Mesendoderm (in vitro differentiated cells): ENCODE results near the gene COL2A1.

Source experiments
- DNase-seq: peaks from one replicate; pipeline ENCODE4 v3.0.0; 2013
- H2AK5ac ChIP-seq: 2 replicates; pipeline ENCODE4 v1.6.1; 2013; ENCODE audit warnings: low read length, inconsistent platforms
- H2BK120ac ChIP-seq: 2 replicates; pipeline ENCODE4 v1.6.1; 2013; ENCODE audit warnings: low read depth, mild to moderate bottlenecking, low read length, moderate library complexity, mixed read lengths
- H2BK15ac ChIP-seq: replicated peaks from 2 replicates; pipeline ENCODE4 v1.6.1; 2013; ENCODE audit warnings: low read depth, mild to moderate bottlenecking, moderate library complexity
- H2BK5ac ChIP-seq: 2 replicates; pipeline ENCODE4 v1.6.1; 2013; ENCODE audit warnings: low read length, inconsistent platforms
- H3K18ac ChIP-seq: 2 replicates; pipeline ENCODE4 v1.6.1; 2013; ENCODE audit warnings: mild to moderate bottlenecking, low read length, mixed read lengths
- H3K23ac ChIP-seq: one replicate; pipeline ENCODE4 v1.6.1; 2013; ENCODE audit warnings: low read length
- H3K27ac ChIP-seq: 2 replicates; pipeline ENCODE4 v1.5.1; 2013; ENCODE audit warnings: low read depth, mild to moderate bottlenecking, inconsistent platforms, low read length, moderate library complexity
- H3K27me3 ChIP-seq: 2 replicates; pipeline ENCODE4 v1.6.1; 2013; ENCODE audit warnings: low read length, control low read depth, mild to moderate bottlenecking, inconsistent platforms; ENCODE audit not compliant: insufficient read depth, poor library complexity
- H3K36me3 ChIP-seq: 2 replicates; pipeline ENCODE4 v1.6.1; 2013; ENCODE audit warnings: low read length, inconsistent platforms; ENCODE audit not compliant: control insufficient read depth, insufficient read depth
- H3K4ac ChIP-seq: one replicate; pipeline ENCODE4 v1.6.1; 2013; ENCODE audit warnings: low read depth, mild to moderate bottlenecking, low read length, moderate library complexity
- H3K4me1 ChIP-seq: 2 replicates; pipeline ENCODE4 v1.6.1; 2013; ENCODE audit warnings: low read depth, low read length, inconsistent platforms; ENCODE audit not compliant: control insufficient read depth
- H3K4me2 ChIP-seq: 2 replicates; pipeline ENCODE4 v1.6.1; 2013; ENCODE audit warnings: low read length
- H3K4me3 ChIP-seq: 2 replicates; pipeline ENCODE4 v1.5.1; 2013; ENCODE audit warnings: mild to moderate bottlenecking, low read length
- H3K56ac ChIP-seq: one replicate; pipeline ENCODE4 v1.6.1; 2013; ENCODE audit warnings: low read length
- H3K79me1 ChIP-seq: 2 replicates; pipeline ENCODE4 v1.6.1; 2013; ENCODE audit warnings: low read length, inconsistent platforms
- H3K79me2 ChIP-seq: 2 replicates; pipeline ENCODE4 v1.6.1; 2013; ENCODE audit warnings: mild to moderate bottlenecking, low read length; ENCODE audit not compliant: control insufficient read depth, insufficient read depth
- H3K9ac ChIP-seq: 2 replicates; pipeline ENCODE4 v1.6.1; 2013; ENCODE audit warnings: low read length, inconsistent platforms
- H4K5ac ChIP-seq: one replicate; pipeline ENCODE4 v1.6.1; 2013; ENCODE audit warnings: low read length
- H4K8ac ChIP-seq: one replicate; pipeline ENCODE4 v1.6.1; 2013; ENCODE audit warnings: low read depth, mild to moderate bottlenecking, control low read depth, low read length, moderate library complexity
- WGBS: extraction: QIAGEN DNeasy Blood & Tissue Kit; methylation state at CpG from one replicate; pipeline ENCODE4 v1.1.7; 2013; ENCODE audit warnings: low lambda C conversion rate, missing lambda C conversion rate; ENCODE audit not compliant: insufficient coverage; ENCODE audit errors: extremely low coverage; 5-methylcytosine and 5-hydroxymethylcytosine counted together

COL2A1 gene

DNA sequence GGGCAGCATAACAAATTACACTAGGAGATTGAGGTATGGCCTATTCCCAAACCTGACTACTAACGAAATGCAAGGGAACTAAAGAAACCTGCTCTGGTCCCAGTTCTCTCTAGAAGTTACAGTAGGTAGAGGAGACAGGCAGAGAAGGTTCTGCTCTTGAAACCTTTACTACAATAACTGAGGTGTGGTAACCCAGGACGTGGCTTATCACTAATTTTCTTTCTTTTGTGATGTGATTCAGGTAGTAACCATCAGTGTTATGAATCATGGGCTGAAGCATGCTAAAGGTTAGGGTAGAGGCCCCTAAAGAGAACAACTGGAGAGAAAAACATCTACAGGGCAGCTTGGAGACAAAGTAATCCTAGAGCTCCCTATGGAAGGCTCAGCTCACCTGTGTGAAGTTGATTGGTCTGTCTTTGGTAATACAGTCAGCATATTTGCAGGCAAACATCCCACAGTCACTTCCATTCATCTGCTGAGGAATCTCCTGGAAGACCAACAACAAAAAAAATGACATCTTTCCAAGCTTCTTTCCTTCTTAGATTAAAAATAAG is 41.8 kb upstream of the COL2A1 start:
- H2BK15ac ChIP-seq = no peak overlapping the region
- no peak overlapping the region for H3K23ac ChIP-seq
- no peaks in the 10 kb centered on the region for H3K4me1 ChIP-seq
- no peaks in the 10 kb centered on the region for H3K79me2 ChIP-seq
- H4K5ac ChIP-seq = no peak overlapping the region
- no peak overlapping the region for H3K9ac ChIP-seq
- no peak overlapping the region for H2BK120ac ChIP-seq
- H3K56ac ChIP-seq = no peak overlapping the region
- no CpG with 5 or more reads among the region's 2 CpGs for WGBS
- no peak overlapping the region for H2BK5ac ChIP-seq
- H3K18ac ChIP-seq = no peak overlapping the region
- H3K4me3 ChIP-seq = no peak overlapping the region
- H2AK5ac ChIP-seq = no peak overlapping the region
- no peak overlapping the region for H4K8ac ChIP-seq
- H3K27me3 ChIP-seq = no peaks in the 10 kb centered on the region
- H3K36me3 ChIP-seq = peaks cover 2% of the 10 kb centered on the region
- no peak overlapping the region for H3K27ac ChIP-seq
- no peak overlapping the region for H3K4me2 ChIP-seq
- no peak overlapping the region for H3K4ac ChIP-seq
- no peak for DNase-seq
- H3K79me1 ChIP-seq = no peaks in the 10 kb centered on the region

DNA sequence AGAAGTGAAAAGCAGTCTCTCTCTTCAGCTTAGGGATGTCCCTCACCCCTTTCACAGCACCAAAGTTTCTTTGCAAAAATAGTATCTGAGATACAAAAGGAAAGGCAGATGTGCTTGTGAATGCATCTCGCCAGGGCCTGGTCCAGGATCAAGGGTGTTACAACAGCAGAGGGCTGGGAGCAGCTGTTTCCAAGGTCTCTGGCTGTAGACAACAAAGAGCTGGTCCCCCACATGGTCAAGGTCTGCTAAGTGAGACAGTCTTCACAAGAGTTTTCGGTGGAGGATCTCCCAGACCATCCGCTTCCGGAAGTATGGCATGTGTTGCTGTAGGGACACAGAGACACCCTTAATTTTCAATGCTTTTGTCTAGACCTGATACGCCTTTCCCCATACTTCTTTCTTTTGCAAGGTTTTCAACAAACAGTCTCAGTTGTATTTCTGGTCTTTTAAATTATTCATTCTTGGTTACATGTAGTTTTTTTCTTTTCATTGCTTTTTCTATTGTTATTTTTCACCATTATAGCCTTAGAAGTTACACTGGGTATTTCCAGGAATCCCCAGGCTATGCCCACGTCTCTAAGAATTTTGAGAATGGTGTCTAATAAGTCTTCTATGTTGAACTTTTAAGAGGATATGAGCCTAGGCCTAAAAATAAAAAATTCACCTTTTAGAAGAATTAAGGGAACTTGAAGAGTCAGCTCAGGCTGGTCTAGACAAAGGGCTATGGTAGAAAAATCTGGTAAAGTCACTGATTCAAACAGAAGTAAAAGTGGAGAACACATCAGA is 41.0 kb upstream of the COL2A1 start:
- H3K36me3 ChIP-seq = peaks cover 2% of the 10 kb centered on the region
- no peak overlapping the region for H3K4ac ChIP-seq
- H3K79me2 ChIP-seq = no peaks in the 10 kb centered on the region
- no peak overlapping the region for H3K4me2 ChIP-seq
- H3K56ac ChIP-seq = no peak overlapping the region
- no peak overlapping the region for H2AK5ac ChIP-seq
- DNase-seq = no peak
- no peak overlapping the region for H3K4me3 ChIP-seq
- no peak overlapping the region for H3K27ac ChIP-seq
- no peak overlapping the region for H3K23ac ChIP-seq
- H3K79me1 ChIP-seq = no peaks in the 10 kb centered on the region
- H2BK120ac ChIP-seq = no peak overlapping the region
- H4K5ac ChIP-seq = no peak overlapping the region
- WGBS = no CpG with 5 or more reads among the region's 6 CpGs
- no peak overlapping the region for H3K18ac ChIP-seq
- no peak overlapping the region for H4K8ac ChIP-seq
- H2BK5ac ChIP-seq = no peak overlapping the region
- H3K9ac ChIP-seq = no peak overlapping the region
- no peak overlapping the region for H2BK15ac ChIP-seq
- no peaks in the 10 kb centered on the region for H3K4me1 ChIP-seq
- no peaks in the 10 kb centered on the region for H3K27me3 ChIP-seq

DNA sequence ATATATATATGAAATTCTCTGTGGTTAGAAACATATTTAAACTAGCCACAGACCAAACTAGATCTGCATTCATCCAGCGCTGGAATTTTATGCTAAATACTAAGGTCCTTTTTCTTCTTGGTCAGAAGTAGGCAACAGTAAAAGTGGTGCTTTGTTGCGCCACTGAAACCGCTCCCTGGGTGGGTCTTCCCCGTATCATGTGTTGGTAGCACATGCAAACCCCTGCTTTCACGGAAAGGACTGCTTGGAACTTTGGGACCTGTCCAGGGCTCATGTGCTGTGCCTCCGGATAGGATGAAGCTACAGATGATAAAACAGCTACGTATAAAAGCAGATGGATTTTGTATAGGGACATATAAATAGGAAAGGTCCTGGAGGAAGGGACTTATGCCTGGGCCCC is 40.1 kb upstream of the COL2A1 start:
- Histone ChIP-seq H3K18ac (no peak overlapping the region), H3K4me2 (no peak overlapping the region), H4K8ac (no peak overlapping the region), H3K79me2 (no peaks in the 10 kb centered on the region), H2BK15ac (no peak overlapping the region), H3K56ac (no peak overlapping the region), H3K23ac (no peak overlapping the region), H3K36me3 (peaks cover 2% of the 10 kb centered on the region), H2BK120ac (no peak overlapping the region), H2AK5ac (no peak overlapping the region), H3K4ac (no peak overlapping the region), H3K27ac (no peak overlapping the region), H3K9ac (no peak overlapping the region), H3K79me1 (no peaks in the 10 kb centered on the region), H3K27me3 (no peaks in the 10 kb centered on the region), H3K4me3 (no peak overlapping the region), H4K5ac (no peak overlapping the region), H3K4me1 (no peaks in the 10 kb centered on the region), H2BK5ac (no peak overlapping the region)
- no CpG with 5 or more reads among the region's 7 CpGs for WGBS
- DNase-seq = no peak

DNA sequence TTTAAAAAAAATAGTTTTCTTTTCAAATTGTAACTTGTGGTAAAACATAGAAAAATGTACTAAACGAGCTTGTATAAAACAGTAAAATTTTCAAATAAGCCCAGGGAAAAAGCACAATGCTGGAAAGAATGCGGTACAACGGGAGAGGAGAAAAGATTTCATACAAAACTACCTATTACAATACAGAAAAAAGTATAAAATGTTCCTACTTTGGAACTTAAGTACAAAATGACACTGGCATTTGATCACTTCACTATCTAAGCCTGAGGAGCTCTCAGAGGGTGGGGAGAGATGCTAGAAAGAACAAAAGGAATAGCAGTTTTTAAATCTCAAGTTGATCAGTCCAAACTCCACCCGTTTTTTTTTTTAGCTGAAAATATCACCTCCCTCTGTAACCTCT is 39.5 kb upstream of the COL2A1 start:
- WGBS = no CpG with 5 or more reads among the region's 4 CpGs

DNA sequence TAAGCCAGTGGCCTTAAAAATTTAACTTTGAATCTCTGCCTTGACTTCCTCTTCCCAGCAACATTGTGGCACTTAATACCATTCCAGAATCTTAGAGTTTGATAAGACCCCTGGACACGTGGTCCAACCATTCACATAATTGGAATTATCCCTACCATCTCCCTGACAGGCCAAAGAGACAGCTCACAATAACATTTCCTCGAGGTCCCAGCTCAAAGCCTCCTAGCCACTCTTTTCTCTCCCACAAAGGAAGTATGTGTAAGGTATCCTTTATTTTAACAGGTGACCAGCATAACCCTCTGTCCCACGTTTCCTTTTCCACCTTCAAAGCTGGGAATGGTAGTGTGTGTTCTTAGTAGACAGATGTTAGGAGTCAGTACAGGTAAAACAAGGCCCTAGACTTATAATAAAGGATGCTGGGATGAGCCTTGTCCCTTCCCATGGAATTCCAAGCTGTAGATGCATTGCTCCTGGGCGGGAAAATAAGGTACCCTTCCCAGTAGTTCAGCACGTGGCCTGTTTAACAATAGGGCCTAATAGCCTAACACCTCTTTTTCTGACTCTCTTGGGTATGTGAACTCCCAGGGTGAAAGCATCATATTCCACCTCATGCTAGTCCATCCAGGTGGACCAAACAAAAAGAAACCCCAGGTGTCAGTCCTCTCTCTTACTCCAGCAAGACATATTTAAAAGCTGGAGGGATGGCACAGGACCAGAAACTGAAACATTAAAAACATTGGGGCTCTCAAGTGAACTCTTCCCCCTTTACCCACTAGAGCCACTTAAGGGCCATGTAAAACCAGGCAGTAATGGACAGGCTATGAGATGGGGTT is 37.5 kb upstream of the COL2A1 start:
- H4K5ac ChIP-seq = no peak overlapping the region
- H3K27ac ChIP-seq = no peak overlapping the region
- H3K23ac ChIP-seq = no peak overlapping the region
- H3K4ac ChIP-seq = no peak overlapping the region
- H2AK5ac ChIP-seq = no peak overlapping the region
- WGBS = no CpG with 5 or more reads among the region's 5 CpGs
- H2BK15ac ChIP-seq = no peak overlapping the region
- no peak overlapping the region for H3K18ac ChIP-seq
- H3K9ac ChIP-seq = no peak overlapping the region
- no peaks in the 10 kb centered on the region for H3K79me1 ChIP-seq
- no peaks in the 10 kb centered on the region for H3K79me2 ChIP-seq
- H2BK120ac ChIP-seq = no peak overlapping the region
- H3K4me1 ChIP-seq = peaks cover 9% of the 10 kb centered on the region
- H3K27me3 ChIP-seq = no peaks in the 10 kb centered on the region
- peaks cover 2% of the 10 kb centered on the region for H3K36me3 ChIP-seq
- no peak overlapping the region for H3K4me2 ChIP-seq
- no peak overlapping the region for H3K56ac ChIP-seq
- no peak for DNase-seq
- H2BK5ac ChIP-seq = no peak overlapping the region
- H4K8ac ChIP-seq = no peak overlapping the region
- no peak overlapping the region for H3K4me3 ChIP-seq

More for the DNA sequence above, 39.5 kb upstream of the COL2A1 start:
- H4K8ac ChIP-seq = no peak overlapping the region
- no peaks in the 10 kb centered on the region for H3K79me1 ChIP-seq
- no peak overlapping the region for H3K18ac ChIP-seq
- no peak overlapping the region for H3K9ac ChIP-seq
- no peaks in the 10 kb centered on the region for H3K27me3 ChIP-seq
- H2BK5ac ChIP-seq = no peak overlapping the region
- no peak overlapping the region for H2BK120ac ChIP-seq
- H3K4me1 ChIP-seq = no peaks in the 10 kb centered on the region
- H3K56ac ChIP-seq = no peak overlapping the region
- H4K5ac ChIP-seq = no peak overlapping the region
- peaks cover 2% of the 10 kb centered on the region for H3K36me3 ChIP-seq
- H3K23ac ChIP-seq = no peak overlapping the region
- H3K4me2 ChIP-seq = no peak overlapping the region
- no peak overlapping the region for H2AK5ac ChIP-seq
- no peak overlapping the region for H3K27ac ChIP-seq
- no peak overlapping the region for H3K4me3 ChIP-seq
- no peak overlapping the region for H2BK15ac ChIP-seq
- no peak for DNase-seq
- H3K4ac ChIP-seq = no peak overlapping the region
- H3K79me2 ChIP-seq = no peaks in the 10 kb centered on the region
